GM21737 (cell line): ENCODE measurements around the gene UBE3B.

ENCODE experiments used
- ATAC-seq: cut with Tn5 transposase; IDR thresholded peaks from one replicate; pipeline ENCODE4 v1.9.1; 2021; ENCODE audit warnings: mild to moderate bottlenecking, moderate library complexity; ENCODE audit not compliant: unreplicated experiment

UBE3B gene

DNA sequence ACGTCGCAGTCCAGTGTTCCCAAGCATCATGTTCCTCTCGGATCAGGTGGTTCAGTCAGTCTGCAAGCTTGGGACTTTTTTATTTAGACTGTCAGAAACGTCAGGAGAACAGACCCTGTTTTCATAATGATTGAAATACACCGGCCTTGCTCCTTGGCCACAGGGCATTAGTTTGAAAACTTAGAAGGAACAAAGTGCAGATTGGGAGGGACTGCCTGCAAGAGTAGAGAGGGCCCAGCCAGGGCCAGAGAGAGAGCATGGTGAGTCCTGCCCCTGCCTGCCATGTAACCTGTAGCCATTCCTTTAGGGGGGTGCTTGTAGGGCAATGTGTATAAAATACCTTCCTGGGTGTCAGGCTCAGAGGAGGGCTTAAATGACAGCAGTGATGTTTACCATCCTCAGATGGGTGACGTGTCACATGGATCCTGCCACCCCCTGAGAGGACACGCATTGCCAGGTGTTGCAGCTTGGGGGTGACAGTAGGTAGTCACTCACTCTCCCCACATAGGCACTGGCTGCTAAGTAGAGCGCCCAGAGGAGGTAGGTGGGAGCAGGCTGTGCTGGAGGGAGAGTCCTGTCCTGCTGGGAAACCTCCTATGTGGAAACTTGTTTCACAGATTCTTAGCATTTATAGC lies 50.2 kb downstream of the UBE3B start:
- no peak for ATAC-seq

DNA sequence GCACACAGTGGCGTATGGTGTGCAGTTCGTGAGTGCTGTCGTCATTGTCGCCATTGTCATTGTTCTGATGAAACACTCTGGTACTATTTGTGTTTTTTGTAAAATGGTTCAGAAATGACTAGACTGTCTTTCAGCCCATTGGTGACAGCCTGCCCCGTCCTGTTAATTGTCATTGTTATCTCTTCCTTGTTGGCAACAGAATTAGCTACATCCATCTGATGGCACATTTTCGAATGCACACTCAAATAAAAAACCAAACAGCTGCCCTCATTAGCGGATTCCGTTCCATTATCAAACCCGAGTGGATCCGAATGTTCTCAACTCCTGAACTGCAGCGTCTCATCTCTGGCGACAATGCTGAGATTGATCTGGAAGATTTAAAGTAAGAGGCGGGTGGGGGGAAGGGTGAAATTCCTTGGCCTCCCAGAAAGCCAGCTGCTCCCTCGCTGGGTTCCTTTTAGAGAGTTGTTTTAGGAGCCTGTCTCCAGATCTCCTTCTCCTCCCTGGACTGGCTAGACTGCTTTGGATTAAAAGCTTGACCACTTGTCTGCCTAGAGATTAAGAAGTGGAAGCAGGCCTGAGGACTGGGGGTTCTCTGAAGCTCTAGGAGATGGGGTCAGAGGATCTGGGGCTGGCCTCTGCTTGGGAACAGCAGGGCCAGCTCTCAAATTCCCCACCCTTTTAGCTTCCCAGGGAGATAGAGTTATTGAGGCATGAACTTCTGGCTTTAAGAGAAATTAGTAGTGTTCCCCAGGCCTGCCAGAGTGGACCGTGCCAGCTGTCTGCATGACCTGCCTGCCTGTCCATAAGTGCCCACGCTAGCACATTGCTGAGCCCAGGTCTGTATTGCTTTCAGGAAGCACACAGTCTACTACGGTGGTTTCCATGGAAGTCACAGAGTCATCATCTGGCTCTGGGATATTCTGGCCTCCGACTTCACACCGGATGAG lies 52.5 kb downstream of the UBE3B start:
- ATAC-seq, result no peak

DNA sequence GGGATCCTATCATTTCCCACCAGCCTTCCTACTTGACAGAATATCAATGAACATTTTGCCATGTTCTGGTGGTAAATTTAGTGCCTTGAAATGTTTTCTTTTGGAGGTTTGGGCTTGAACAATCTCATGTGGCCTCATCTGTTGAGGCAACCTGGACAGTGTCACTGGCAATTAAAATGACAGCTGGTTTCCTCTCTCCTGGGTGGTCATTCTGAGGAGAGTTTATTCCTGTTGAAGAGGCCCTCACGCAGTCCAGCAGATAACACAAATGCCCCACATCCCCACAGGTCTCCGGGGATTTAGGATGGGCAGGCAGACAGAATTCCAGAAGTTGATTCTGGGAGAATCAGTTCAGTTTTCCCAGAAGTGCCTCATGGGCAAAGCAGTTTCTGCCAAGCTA lies 54.0 kb downstream of the UBE3B start:
- no peak for ATAC-seq

DNA sequence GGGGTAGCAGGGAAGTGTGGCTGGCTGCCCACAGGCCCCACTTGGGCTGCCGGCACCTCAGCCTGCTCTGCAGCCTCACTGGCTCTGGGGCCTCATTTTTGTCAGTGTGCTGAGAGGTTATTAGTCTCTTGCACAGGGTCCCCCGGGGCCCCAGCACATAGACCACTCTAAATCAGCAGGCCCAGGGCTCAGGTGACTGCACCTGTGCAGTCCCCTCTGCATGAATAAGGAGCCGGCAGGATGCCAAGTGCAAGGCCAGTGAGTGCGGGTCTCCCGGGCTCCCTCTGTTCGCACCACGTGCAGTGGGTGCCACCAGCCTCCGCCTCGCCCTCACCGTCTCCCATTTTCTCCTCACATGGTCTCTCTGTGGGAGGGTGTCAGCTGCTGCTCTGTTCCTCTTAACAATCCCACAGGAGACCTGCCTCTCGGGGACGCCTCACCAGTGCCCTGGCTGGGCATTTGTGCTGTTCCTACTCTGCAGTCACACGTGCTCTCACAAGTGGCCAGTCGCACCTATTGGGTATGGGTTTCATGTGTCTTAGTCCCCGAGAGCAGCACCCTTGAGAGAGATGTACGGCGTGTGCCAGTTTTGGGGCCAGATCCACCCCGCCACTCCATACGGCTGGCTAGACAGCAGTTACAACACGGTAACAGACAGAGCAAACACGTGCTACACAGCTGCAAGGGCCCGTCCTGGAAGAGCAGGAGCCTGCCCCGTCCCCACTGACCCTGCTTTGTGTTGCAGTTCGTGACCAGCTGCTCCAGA lies 55.5 kb downstream of the UBE3B start:
- no peak for ATAC-seq

DNA sequence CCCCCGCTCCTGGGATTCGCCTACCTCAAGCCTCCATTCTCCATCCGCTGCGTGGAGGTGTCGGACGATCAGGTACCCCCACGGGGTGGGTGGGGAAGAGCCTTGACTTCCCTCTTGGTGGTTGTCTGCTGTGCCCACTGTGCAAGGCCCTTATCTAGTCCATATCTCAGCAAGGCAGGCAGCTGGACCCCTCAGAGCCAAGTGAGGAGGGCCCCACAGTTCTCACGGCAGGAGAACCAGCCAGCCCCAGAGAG lies 56.0 kb downstream of the UBE3B start:
- no peak for ATAC-seq

DNA sequence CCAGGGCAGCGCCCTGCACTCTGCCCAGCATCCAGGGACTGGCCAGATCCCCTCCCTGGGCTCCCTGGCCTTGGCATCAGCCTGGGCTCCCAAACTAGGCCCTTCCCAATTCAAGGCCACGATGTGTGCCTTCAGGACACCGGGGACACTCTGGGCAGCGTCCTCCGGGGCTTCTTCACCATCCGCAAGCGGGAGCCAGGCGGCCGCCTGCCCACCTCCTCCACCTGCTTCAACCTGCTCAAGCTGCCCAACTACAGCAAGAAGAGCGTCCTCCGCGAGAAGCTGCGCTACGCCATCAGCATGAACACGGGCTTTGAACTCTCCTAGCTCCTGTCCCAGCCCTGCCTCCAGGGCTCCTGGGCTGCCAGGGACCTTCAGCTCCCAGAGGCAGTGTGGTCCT lies 57.0 kb downstream of the UBE3B start:
- ATAC-seq, result no peak

DNA sequence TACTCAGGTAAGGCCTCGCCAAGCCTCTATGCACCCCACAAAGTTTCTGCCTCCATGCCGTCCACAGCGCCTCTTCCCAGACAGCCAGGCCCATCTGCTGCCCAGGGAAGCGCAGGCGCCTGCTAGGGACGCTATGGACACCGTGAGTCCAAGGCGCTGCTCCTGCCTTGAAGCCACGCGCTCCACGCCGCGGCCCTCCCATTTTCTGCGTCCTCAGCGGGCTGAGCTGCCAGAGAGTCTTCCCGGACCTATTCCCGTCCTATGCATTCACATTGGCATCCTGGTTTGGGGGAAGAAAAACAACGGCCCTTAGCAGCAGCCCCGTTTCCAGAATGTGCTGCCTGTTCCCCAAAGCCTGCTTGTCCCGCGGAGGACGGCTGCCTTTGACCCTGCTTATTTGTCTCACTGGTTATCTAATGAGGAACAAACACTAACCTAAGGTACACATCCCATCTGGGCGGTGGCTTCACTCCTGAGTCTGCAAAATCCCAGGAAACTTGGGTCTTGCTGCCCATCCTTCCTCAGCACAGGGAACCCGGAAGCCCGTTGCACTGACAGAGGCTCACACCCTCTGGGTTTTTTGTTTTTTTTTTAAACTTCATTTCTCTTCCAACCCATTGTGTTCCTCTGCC lies 57.9 kb downstream of the UBE3B start:
- ATAC-seq, result no peak

DNA sequence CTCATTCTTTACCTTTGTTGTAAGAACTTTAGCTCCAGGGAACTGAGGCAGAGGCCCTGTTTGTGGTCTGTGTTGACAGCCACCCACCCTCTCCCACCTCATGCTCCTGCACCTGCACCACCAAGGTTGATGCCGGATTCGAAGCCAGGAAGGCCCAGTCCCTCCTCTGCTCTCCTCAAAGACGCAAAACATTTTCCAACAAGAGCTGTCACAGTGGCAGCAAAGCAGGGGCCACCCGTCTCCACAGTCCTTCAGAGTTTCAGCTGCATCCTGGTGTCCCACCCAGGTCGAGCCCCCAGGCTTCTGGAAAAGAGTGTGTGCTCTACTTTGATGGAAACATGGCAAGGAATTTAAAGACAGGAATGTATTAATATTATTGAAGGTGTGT lies 58.4 kb downstream of the UBE3B start:
- no peak for ATAC-seq

DNA sequence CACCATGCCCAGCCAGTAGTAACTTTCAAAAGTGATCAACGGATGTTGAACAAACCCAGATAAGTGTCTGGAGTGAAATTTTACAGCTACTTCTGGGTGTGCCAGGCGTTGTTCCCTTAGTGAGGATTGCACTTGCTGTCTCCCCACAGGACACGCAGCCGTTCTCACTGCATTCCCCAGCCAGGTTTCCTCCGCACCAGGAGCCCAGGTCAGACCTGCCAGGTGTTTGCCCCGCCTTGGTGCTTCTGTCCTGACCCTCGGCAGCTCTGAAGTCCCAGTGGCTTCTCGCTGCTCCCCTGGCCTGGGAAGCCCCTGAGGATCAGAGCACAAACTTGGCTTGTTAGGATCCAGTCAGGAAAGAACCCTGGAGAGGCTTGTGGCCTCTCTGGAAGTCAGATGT lies 59.7 kb downstream of the UBE3B start:
- no peak for ATAC-seq

DNA sequence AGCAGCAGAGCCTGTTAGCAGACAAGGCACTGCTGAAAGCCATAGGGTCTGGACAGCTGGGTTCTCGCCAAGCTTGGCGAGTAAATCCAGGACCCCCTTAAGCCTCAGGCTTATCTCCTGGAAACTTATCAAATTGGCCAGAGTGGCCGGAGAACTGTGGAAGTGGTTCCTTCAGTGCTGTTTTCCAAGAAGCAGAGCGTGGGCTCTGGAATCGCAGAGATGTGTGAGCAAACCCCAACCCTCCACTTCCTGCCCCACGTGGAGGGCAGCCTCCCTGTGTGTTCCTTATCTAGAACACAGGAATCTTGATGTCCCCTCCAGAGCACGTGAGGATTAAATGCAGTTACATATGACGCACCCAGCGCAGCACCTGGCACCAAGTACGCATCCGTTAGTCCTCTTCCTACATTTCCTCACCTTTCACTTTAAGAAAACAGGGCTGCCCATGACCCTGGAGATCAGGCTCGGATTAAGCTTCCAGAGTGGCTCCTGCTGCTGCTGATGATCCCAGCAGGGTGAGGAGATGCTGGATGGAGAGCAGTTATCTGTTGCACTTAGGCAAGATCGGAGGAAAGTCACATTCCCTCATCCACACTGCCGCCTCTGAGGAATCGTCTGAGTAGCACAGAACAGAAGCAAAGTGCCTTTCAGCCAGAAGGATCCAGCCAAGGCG lies 60.9 kb downstream of the UBE3B start:
- ATAC-seq, result no peak

DNA sequence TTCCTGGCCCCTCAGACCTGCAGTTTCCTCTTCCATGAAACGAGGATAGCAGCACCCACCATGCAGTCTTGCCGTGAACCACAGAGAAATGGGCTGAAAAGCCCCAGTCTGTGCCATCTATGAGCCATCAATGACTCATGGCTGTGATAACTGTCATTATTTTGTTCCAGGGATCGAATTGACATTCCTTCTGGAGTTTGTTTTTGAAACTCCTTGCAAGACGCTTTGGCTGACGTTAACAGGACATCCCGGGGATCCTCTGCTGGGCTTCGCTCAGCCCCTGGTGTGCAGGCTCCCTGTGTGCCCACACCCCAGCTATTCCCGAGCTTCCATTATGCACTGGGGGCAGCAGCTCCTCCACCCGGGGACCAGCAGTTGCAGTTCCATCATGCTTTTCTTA lies 62.1 kb downstream of the UBE3B start:
- no peak for ATAC-seq

DNA sequence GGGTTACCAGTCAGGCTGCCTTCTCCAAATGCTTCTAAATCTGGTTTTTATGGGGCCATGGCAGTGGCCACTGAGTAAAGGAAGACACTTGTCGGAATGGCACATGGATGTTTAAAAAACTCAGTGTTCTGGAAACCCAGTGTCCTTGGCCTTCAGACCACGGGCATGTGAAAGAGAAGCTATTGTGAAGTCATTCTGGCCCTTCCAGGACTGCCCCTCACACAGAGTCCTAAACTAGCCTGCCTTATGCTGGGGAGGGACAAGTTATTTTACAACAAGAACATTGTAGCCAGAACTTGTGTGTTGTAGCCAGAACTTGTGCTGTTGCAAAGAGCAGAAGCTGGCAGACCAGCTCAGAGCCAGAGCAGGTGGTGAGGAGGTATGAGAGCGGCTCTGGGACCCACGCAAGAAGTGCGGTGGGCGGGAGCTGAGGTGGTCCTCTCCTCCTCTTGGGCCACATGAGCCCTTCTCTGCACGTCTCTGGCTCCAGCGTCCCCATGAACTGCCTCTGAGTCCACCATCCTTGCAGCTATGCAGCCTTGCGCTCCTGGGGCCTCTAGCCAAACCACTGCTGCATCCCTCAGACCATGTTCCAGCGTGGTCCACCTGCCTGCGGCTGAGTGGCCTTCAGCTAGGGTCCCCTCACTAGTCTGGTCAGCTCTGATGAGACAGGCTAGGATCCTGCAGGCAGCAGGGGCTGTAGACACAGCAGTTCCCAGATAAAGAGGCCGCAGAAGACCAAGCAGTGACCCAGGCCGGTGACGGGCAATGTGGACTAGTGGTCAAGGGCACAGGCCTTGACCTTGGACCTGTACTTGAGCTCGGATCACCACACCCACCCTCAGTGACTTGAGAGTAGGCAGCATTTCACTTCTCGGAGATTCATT lies 63.3 kb downstream of the UBE3B start:
- no peak for ATAC-seq

DNA sequence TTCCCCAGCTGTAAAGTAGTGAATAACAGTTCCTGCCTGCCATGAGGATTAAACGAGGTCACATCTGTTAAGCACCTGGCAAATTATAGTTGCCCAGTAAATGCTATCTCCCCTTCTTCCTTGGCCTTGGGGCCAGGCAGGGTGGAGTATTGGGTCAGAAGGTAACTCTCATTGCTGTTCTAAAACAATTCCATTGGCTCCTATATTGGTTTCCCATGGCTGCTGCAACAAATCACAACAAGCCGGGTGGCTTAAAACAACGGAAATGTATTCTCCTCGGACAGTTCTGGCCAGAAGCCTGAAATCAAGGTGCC lies 63.9 kb downstream of the UBE3B start:
- no peak for ATAC-seq

DNA sequence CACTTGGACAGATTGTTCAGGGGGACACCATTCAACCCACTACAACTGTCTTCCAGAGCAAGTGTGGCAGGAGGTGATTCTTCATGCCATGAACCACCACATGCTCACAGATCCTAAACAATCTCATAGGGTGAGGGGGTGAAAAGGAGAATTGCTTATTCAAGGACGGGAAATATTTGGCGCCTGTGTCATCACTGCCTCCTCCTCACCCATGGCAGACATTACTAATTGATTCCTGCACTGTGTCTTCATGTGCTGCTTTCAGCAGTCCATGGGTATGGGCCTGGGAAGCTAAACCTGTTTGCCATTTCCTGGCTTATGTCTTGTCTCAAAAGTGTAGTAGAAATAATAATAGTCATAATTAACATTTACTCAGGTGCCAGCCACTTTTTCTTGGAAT lies 64.6 kb downstream of the UBE3B start:
- ATAC-seq, result no peak

DNA sequence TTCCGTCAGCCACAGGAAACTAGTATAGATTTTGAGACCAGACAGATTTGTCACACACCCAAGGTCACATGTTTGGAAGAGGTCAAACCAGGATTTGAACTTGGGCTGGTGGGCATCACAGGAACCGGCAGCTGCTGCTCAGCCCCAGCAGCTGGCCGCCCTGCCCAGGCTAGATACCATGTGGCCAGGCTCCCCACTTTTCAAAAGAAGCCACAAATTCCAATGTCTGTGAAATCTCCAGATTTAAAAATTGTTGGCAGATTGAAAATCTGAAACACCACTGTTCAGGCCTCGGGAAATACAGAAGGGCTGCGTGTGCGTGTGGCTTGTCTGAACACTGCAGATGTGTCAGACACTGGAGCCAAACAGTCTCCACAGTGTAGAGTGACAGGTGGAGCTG lies 65.4 kb downstream of the UBE3B start:
- ATAC-seq, result no peak

DNA sequence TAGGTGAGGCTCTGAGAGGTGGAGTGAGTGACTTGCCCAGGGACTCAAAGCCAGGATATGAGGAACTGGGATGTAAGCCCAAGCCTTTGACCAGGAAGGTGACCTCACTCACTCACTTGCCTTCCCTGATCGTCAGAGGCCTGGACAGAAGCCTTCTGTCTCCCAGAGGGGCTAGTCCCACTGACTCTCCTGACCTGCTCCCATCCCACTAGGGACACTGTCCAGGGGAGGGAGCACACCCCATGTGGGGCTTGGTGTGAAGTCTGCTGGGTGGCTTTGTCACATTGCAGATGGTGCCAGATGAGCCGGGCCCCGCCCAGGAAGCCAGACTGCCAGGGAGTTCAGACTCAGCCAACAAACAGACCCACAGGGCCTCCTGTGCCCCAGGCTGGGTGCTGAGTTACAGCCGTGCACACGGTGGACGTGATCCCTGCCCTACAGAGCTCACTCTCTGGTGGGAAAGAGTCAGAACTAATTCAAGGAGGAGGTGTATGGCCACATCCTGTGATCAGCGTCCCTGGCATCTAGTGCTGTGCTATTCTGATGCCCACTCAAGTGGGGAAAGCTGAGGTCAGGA lies 67.6 kb downstream of the UBE3B start:
- ATAC-seq, result no peak

DNA sequence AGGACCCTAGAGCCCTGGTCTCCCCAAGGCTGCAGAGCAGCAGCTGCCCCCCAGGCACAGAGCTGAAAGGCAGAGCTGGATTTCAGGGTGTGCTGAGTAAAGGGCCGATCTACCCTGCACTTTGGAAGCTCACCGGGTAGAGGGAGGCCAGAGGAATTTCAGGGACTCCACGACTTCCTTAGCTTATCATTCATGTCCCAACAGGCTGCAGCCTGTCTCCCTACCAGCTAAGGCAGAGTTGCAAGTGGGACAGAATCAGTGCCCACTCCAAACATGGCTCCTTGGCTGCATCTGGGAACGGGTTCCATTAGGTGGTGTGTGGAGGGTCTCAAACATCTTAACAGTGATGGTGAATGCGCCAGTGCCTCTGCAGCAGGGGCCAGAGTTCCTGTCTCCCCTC lies 68.4 kb downstream of the UBE3B start:
- ATAC-seq, result no peak

DNA sequence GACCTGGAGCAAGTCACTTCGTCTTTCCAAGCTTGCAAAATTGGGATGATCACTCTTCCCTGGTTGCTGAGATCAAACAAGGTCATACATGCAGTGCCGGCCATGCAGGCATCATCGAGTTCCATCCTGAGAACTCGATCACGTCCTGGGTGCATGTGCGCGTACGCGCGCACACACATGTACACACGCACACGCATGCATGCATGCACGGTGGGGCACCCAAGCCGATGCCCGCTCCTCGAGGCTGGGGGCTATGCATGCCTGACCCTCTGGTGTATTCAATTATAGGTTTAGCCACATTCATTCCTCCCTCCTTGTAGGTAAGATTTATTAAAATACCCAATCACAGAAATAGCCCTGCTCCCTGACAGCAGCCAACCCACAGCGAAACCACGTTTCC lies 69.9 kb downstream of the UBE3B start:
- ATAC-seq, result no peak

DNA sequence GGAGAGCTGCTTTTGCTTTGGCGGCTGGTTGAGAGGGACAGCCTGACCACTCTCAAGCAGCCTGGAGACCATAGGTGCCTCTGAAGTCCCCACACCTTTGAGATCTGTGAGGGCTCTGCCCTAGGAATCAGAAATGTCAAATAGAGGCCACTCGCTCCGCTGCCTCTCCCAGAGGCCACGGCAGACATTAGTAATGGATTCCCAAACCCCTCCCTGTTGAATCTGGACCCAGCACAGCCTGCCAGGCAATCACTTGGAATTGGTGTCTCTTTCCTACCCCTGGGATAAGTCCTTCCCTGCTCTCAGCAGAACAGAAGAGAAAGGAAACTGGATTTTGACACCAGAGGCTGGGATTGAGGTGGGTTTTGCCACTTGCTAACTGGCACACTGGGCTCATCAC lies 70.8 kb downstream of the UBE3B start:
- no peak for ATAC-seq
